IMR-90 (cell line): Measurements from ENCODE around the gene COL27A1. TPM values are rescaled to one million over a fixed set of nuclear protein-coding genes. Genes with fewer than 3 reads are reported as not detected.

ENCODE experiments used
- ATAC-seq: fragments of 200-7000 bp; cut with Tn5 transposase; 2 replicates; pipeline ENCODE4 v1.9.1; 2020; ENCODE audit warnings: low read depth, mild to moderate bottlenecking, moderate library complexity
- BruUV-seq: library from RNA; stranded (reverse); fragments of 400-500 nt; replicated peaks from 2 replicates; lab custom pipeline; 2021; lab: Mats Ljungman, UMichigan
- CTCF ChIA-PET: fragments of 300-600 bp; formaldehyde crosslinking; extraction: SDS; loops from one replicate; lab custom pipeline; 2021; ENCODE audit warnings: antibody characterized with exemption; lab: Yijun Ruan, JAX
- POLR2A ChIA-PET: fragments of 300-600 bp; sonication (Branson Sonifier 250); formaldehyde crosslinking; loops from one replicate; lab custom pipeline; 2022; ENCODE audit warnings: antibody characterized with exemption; ENCODE audit not compliant: unreplicated experiment; lab: Charles Lee
- DNase-seq: peaks from one replicate; pipeline ENCODE4 v3.0.0; 2013
- H2AFZ ChIP-seq: replicated peaks from 2 replicates; pipeline ENCODE3; 2013; ENCODE audit warnings: low read length, mild to moderate bottlenecking; ENCODE audit not compliant: poor library complexity
- H2AK5ac ChIP-seq: 2 replicates; pipeline ENCODE4 v1.6.1; 2013; ENCODE audit warnings: low read depth, low read length, inconsistent platforms
- H2AK9ac ChIP-seq: replicated peaks from 2 replicates; pipeline ENCODE3; 2013; ENCODE audit warnings: mild to moderate bottlenecking, low read depth, low read length, moderate library complexity; ENCODE audit not compliant: poor library complexity
- H2BK120ac ChIP-seq: 2 replicates; pipeline ENCODE4 v1.6.1; 2013; ENCODE audit warnings: low read depth, low read length, inconsistent platforms
- H2BK15ac ChIP-seq: 3 replicates; pipeline ENCODE4 v1.6.1; 2013; ENCODE audit warnings: low read depth, low read length, inconsistent platforms
- H2BK20ac ChIP-seq: 2 replicates; pipeline ENCODE4 v1.6.1; 2013; ENCODE audit warnings: low read depth, mild to moderate bottlenecking, inconsistent platforms, low read length, moderate library complexity
- H2BK5ac ChIP-seq: 2 replicates; pipeline ENCODE4 v1.6.1; 2013; ENCODE audit warnings: mild to moderate bottlenecking, low read depth, low read length, inconsistent platforms; ENCODE audit not compliant: poor library complexity, severe bottlenecking
- H3K14ac ChIP-seq: replicated peaks from 2 replicates; pipeline ENCODE4 v1.6.1; 2013; ENCODE audit warnings: low read depth, low read length, inconsistent platforms
- H3K18ac ChIP-seq: 2 replicates; pipeline ENCODE4 v1.6.1; 2013; ENCODE audit warnings: low read depth, low read length, control low read depth
- H3K23ac ChIP-seq: 2 replicates; pipeline ENCODE4 v1.6.1; 2013; ENCODE audit warnings: low read depth, low read length, inconsistent platforms
- H3K27ac ChIP-seq: 2 replicates; pipeline ENCODE4 v1.5.1; 2013; ENCODE audit warnings: mild to moderate bottlenecking, control low read depth, low read length; ENCODE audit not compliant: insufficient read depth
- H3K27me3 ChIP-seq: 2 replicates; pipeline ENCODE4 v1.6.1; 2013; ENCODE audit warnings: low read length; ENCODE audit not compliant: control insufficient read depth, insufficient read depth
- H3K36me3 ChIP-seq: 2 replicates; pipeline ENCODE4 v1.6.1; 2013; ENCODE audit warnings: low read length, mixed read lengths; ENCODE audit not compliant: control insufficient read depth, insufficient read depth
- H3K4ac ChIP-seq: 2 replicates; pipeline ENCODE4 v1.6.1; 2013; ENCODE audit warnings: low read depth, low read length, inconsistent platforms
- H3K4me1 ChIP-seq: 2 replicates; pipeline ENCODE4 v1.6.1; 2013; ENCODE audit warnings: low read length, mixed read lengths; ENCODE audit not compliant: control insufficient read depth, insufficient read depth
- H3K4me2 ChIP-seq: 2 replicates; pipeline ENCODE4 v1.6.1; 2013; ENCODE audit warnings: low read depth, mild to moderate bottlenecking, control low read depth, low read length, moderate library complexity
- H3K4me3 ChIP-seq: 2 replicates; pipeline ENCODE4 v1.5.1; 2013; ENCODE audit warnings: low read depth, mild to moderate bottlenecking, control low read depth, low read length, moderate library complexity; ENCODE audit not compliant: insufficient read depth
- H3K56ac ChIP-seq: 2 replicates; pipeline ENCODE4 v1.6.1; 2013; ENCODE audit warnings: low read length, inconsistent platforms; ENCODE audit not compliant: insufficient read depth; ENCODE audit errors: extremely low read depth
- H3K79me1 ChIP-seq, 2 experiments: 2 replicates each; pipeline ENCODE4 v1.6.1; 2013; ENCODE audit warnings: low read length in 2 of 2, inconsistent platforms in 1 of 2, low read depth in 1 of 2
- H3K9ac ChIP-seq: 2 replicates; pipeline ENCODE4 v1.6.1; 2013; ENCODE audit warnings: low read depth, low read length, control low read depth
- H3K9me1 ChIP-seq: 2 replicates; pipeline ENCODE4 v1.6.1; 2013; ENCODE audit warnings: low read length, inconsistent platforms; ENCODE audit not compliant: insufficient read depth
- H3K9me3 ChIP-seq: 2 replicates; pipeline ENCODE4 v1.6.1; 2013; ENCODE audit warnings: low read length; ENCODE audit not compliant: control insufficient read depth, insufficient read depth
- H4K20me1 ChIP-seq: 2 replicates; pipeline ENCODE4 v1.6.1; 2013; ENCODE audit warnings: low read length, inconsistent platforms; ENCODE audit not compliant: insufficient read depth
- H4K5ac ChIP-seq: 2 replicates; pipeline ENCODE4 v1.6.1; 2013; ENCODE audit warnings: mild to moderate bottlenecking, low read depth, low read length, control low read depth
- H4K8ac ChIP-seq, 2 experiments: 2 replicates each; pipeline ENCODE4 v1.6.1; 2013; ENCODE audit warnings: low read depth in 2 of 2, low read length in 2 of 2, control low read depth in 1 of 2, inconsistent platforms in 1 of 2
- H4K91ac ChIP-seq: 2 replicates; pipeline ENCODE4 v1.6.1; 2013; ENCODE audit warnings: low read depth, low read length, inconsistent platforms; ENCODE audit not compliant: insufficient read depth
- CHD1 ChIP-seq: IDR thresholded peaks from 2 replicates; pipeline ENCODE4 v1.6.1; 2012; ENCODE audit warnings: low read depth, low read length, improper control_type of control experiment
- CTCF ChIP-seq: conservative IDR thresholded peaks from 2 replicates; pipeline ENCODE4 v1.5.1; 2012; ENCODE audit warnings: mild to moderate bottlenecking, low read depth, low read length, improper control_type of control experiment
- FOS ChIP-seq: fragments of 150-350 bp; IDR thresholded peaks from 2 replicates; pipeline ENCODE4 v1.6.1; 2016; ENCODE audit warnings: low read depth, low read length
- RAD21 ChIP-seq: IDR thresholded peaks from 2 replicates; pipeline ENCODE4 v1.6.1; 2012; ENCODE audit warnings: low read length, improper control_type of control experiment
- RCOR1 ChIP-seq: IDR thresholded peaks from 2 replicates; pipeline ENCODE4 v1.6.1; 2012; ENCODE audit warnings: mild to moderate bottlenecking, low read length, improper control_type of control experiment; ENCODE audit not compliant: insufficient replicate concordance
- WGBS, 2 experiments: methylation state at CpG; one replicate each; pipeline versions ENCODE4 v1.1.5 to v1.1.7; 2013; ENCODE audit warnings: missing lambda C conversion rate in 2 of 2; ENCODE audit not compliant: insufficient read length in 1 of 2; ENCODE audit errors: extremely low coverage in 2 of 2; 5-methylcytosine and 5-hydroxymethylcytosine counted together
- dilution Hi-C: fragments of 300-500 bp; cut with HindIII; formaldehyde crosslinking; loops from one replicate; pipeline ENCODE4 v1.14.3; 2018; ENCODE audit warnings: low sequenced_read_pairs; ENCODE audit not compliant: unreplicated experiment
- in situ Hi-C: fragments of 300-500 bp; cut with MboI; formaldehyde crosslinking; loops from 3 replicates; pipeline ENCODE4 v1.14.3; 2019; ENCODE audit warnings: low sequenced_read_pairs, inconsistent platforms, mixed read lengths
- intact Hi-C: fragments of 100-400 bp; cut with micrococcal nuclease; formaldehyde crosslinking; loops from 2 replicates; pipeline ENCODE4 v1.10.0; 2022
- polyA plus RNA-seq, 3 experiments: library from polyadenylated mRNA; depleted of rRNA; stranded (reverse); fragments of >200 nt; gene quantifications; 2 replicates each; pipeline ENCODE4 v1.2.3, GENCODE V29; 2012; ENCODE audit warnings: low replicate concordance in 1 of 3
- total RNA-seq: library from RNA; depleted of rRNA; stranded (reverse); fragments of >200 nt; gene quantifications from 2 replicates; pipeline ENCODE4 v1.2.3, GENCODE V29; 2012
- TF ChIP-seq, protein P1 (sequence below): fragments of 150-350 bp; IDR thresholded peaks from 2 replicates; pipeline ENCODE4 v1.6.1; 2017; ENCODE audit warnings: mild to moderate bottlenecking, antibody characterized with exemption, low read length, low read depth

Gene COL27A1
- total and polyA plus RNA-seq, 2 of the 4 experiments (the other 2 are of a cell fraction), result 3.2 to 18.3 TPM

DNA sequence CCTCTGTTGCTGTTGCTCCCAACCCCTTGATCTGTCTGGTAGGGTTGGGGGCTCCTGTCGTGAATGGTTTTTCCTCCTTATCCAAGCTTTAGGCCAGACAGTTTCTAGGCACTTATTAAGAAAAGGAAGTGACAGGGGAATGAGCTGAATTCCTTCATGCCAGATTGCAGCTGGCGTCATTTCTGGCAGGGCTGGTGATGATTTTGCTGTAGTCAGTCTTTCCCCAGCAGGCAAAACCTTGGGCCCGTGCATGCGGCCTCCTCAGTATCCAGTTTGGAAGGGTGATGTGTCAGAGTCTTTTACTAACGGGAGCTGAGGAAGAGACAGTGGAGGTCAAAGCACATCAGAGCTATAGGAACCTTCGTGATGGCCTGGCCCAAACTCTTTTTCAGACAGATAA lies 58.8 kb downstream of the COL27A1 start:
- CTCF ChIA-PET, result no interaction called here

More for the DNA sequence above, 58.8 kb downstream of the COL27A1 start:
- Histone ChIP-seq H2BK20ac (no peak overlapping the region), H3K14ac (0 out of 2 replicates have a peak overlapping the region, but pooled peaks have one; percentile 26), H2BK15ac (no peak overlapping the region), H3K4me3 (no peak overlapping the region), H3K23ac (no peak overlapping the region), H3K18ac (no peak overlapping the region), H2AFZ (no peak overlapping the region), H4K8ac (0 out of 4 replicates have a peak overlapping the region, but pooled peaks of 1 of the 2 experiments have one; percentile 60), H3K4me2 (no peak overlapping the region), H2BK5ac (no peak overlapping the region), H3K4me1 (peaks cover 27% of the 10 kb centered on the region), H3K79me1 (peaks cover 0 to 2% of the 10 kb centered on the region in 2 experiments; a peak in 1 of 4 replicates), H4K20me1 (no peaks in the 10 kb centered on the region), H2BK120ac (no peak overlapping the region), H3K4ac (peak overlapping the region; percentile 41; the same call in 1 of the 2 replicates), H4K5ac (peak overlapping the region; percentile 20; the same call in 1 of the 2 replicates), H3K9ac (no peak overlapping the region), H3K9me3 (no peaks in the 10 kb centered on the region), H3K9me1 (peaks cover 23% of the 10 kb centered on the region), H4K91ac (no peak overlapping the region), H2AK9ac (no peak overlapping the region), H3K56ac (no peak overlapping the region), H2AK5ac (peak overlapping the region; percentile 7; the same call in 1 of the 2 replicates), H3K27ac (no peak overlapping the region), H3K36me3 (peaks cover 15% of the 10 kb centered on the region), H3K27me3 (no peaks in the 10 kb centered on the region)
- dilution Hi-C loops, result no loop called here
- ATAC-seq (peak; percentile 13; the same call in 1 of the 2 replicates), DNase-seq (peak; percentile 48)
- in situ Hi-C loops, result no loop called here
- no TSS peak for BruUV-seq
- no peak for TF ChIP-seq RAD21
- TF ChIP-seq, protein P1, sequence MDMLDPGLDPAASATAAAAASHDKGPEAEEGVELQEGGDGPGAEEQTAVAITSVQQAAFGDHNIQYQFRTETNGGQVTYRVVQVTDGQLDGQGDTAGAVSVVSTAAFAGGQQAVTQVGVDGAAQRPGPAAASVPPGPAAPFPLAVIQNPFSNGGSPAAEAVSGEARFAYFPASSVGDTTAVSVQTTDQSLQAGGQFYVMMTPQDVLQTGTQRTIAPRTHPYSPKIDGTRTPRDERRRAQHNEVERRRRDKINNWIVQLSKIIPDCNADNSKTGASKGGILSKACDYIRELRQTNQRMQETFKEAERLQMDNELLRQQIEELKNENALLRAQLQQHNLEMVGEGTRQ, result no peak
- TF ChIP-seq CHD1, result no peak
- TF ChIP-seq RCOR1, result no peak
- TF ChIP-seq FOS, result no peak
- no peak for TF ChIP-seq CTCF
- POLR2A ChIA-PET, result no interaction called here
- 80% methylated on average over 1 of the region's 6 CpGs; no CpG with 5 or more reads in 1 of the 2 experiments for WGBS, 2 experiments
- intact Hi-C loops, result no loop called here
